Measurements from ENCODE around the gene TSBP1. TPM values are rescaled to one million over a fixed set of nuclear protein-coding genes. Genes with fewer than 3 reads are reported as not detected.

TSBP1 gene
- total and polyA plus RNA-seq, 2 of the 8 experiments (the other 6 are each of a cell fraction or from before 2014, with no cell fraction given) = not detected

DNA sequence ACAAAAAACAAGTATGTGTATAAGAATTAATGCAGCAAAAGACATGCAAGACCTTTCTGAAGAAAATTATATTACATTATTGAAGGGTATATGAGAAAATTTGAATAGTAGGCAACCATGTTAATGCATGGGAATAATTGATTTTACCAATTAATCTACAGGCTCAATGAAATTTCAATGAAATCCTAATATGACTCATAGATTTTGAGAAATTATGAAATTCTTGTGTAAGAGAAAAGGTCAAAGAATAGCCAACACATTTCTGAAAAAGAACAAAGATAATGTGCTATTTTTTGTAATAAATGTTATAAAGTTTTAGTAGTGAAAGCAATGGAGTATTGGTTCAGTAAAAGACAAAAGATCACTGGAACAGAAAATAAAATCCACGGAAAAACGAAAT, 18.4 kb downstream of the TSBP1 start:
- Histone ChIP-seq H3K4ac (replicated peaks; ENCODE audit: insufficient read length, low read depth, low read length) (no peak overlapping the region), H2BK5ac (ENCODE audit: low read depth, low read length) (no peak overlapping the region), H3K56ac (replicated peaks; ENCODE audit: insufficient read length, low read depth, low read length) (no peak overlapping the region), H3K79me1 (ENCODE audit: low read depth, low read length) (no peaks in the 10 kb centered on the region), H3K4me1 (replicated peaks in 1 of 4; ENCODE audit: control insufficient read depth in 3 of 4, insufficient read depth in 4 of 4, low read length in 3 of 4) (no peaks in the 10 kb centered on the region), H3K27ac (ENCODE audit: low read depth, low read length) (no peak overlapping the region), H4K91ac (replicated peaks; ENCODE audit: insufficient read length, low read length) (no peak overlapping the region), H2BK20ac (ENCODE audit: low read length) (no peak overlapping the region), H2BK120ac (replicated peaks; ENCODE audit: low read depth, low read length) (no peak overlapping the region), H3K23me2 (ENCODE audit: low read depth, low read length) (no peaks in the 10 kb centered on the region), H4K20me1 (replicated peaks in 1 of 2; ENCODE audit: control insufficient read depth in 1 of 2, insufficient read depth in 2 of 2, low read length in 2 of 2) (no peaks in the 10 kb centered on the region), H2BK15ac (ENCODE audit: low read length) (no peak overlapping the region), H3K14ac (ENCODE audit: insufficient read length) (no peak overlapping the region), H3K36me3 (ENCODE audit: control insufficient read depth in 2 of 4, insufficient read depth in 4 of 4, low read length in 3 of 4) (no peaks in the 10 kb centered on the region), H2AK5ac (ENCODE audit: low read depth, low read length) (no peak overlapping the region), H3K27me3 (replicated peaks in 1 of 4; ENCODE audit: control insufficient read depth in 3 of 4, extremely low read depth in 1 of 4, insufficient read depth in 3 of 4, low read length in 3 of 4) (no peaks in the 10 kb centered on the region), H3K18ac (ENCODE audit: extremely low read depth, low read length) (no peak overlapping the region), H4K8ac (ENCODE audit: extremely low read depth, insufficient read depth, low read length) (no peak overlapping the region), H3K23ac (ENCODE audit: insufficient read length) (no peak overlapping the region), H3K9ac (replicated peaks in 1 of 4; ENCODE audit: extremely low read depth in 1 of 4, low read depth in 3 of 4, low read length in 3 of 4) (no peak overlapping the region), H3K79me2 (ENCODE audit: control insufficient read depth in 1 of 2, insufficient read depth in 2 of 2, low read length in 2 of 2) (no peaks in the 10 kb centered on the region), H2AFZ (ENCODE audit: low read length) (no peak overlapping the region), H2BK12ac (ENCODE audit: low read depth, low read length) (no peak overlapping the region), H4K5ac (ENCODE audit: insufficient read length, low read depth, low read length) (no peak overlapping the region), H3K4me3 (ENCODE audit: extremely low read depth in 1 of 4, insufficient read depth in 2 of 4, low read depth in 3 of 4, low read length in 4 of 4) (no peak overlapping the region), H3K9me3 (ENCODE audit: insufficient read depth in 2 of 2, low read depth in 1 of 2, low read length in 1 of 2) (no peaks in the 10 kb centered on the region), H3K4me2 (ENCODE audit: insufficient read depth in 1 of 2, low read depth in 2 of 2, low read length in 2 of 2) (no peak overlapping the region)
- ChIA-PET POLR2A (ENCODE audit: partially characterized antibody) (no interaction called here), CTCF (ENCODE audit: partially characterized antibody) (interaction anchor here (0.6 kb wide), 1 partner anchor 1233 kb away, joined by 3 read pairs; no protein-coding TSS in a partner anchor)
- no peak for FAIRE-seq
- TF ChIP-seq ASH2L (IDR thresholded peaks at IDR 0.05; ENCODE audit: low read length) (no peak), CBX5 (IDR thresholded peaks at IDR 0.05; ENCODE audit: low read depth, low read length) (no peak), RNF2 (IDR thresholded peaks at IDR 0.05; ENCODE audit: borderline replicate concordance, low read depth, low read length, missing control alignments, poor library complexity, severe bottlenecking) (no peak), JUN (IDR thresholded peaks at IDR 0.05; ENCODE audit: low read depth, low read length) (no peak), CBX8 (IDR thresholded peaks at IDR 0.05; ENCODE audit: borderline replicate concordance, low read depth, low read length) (no peak), RBBP5 (IDR thresholded peaks at IDR 0.05; ENCODE audit: borderline replicate concordance, low read depth, low read length) (no peak)
- TF ChIP-seq, protein P1, sequence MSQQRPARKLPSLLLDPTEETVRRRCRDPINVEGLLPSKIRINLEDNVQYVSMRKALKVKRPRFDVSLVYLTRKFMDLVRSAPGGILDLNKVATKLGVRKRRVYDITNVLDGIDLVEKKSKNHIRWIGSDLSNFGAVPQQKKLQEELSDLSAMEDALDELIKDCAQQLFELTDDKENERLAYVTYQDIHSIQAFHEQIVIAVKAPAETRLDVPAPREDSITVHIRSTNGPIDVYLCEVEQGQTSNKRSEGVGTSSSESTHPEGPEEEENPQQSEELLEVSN (IDR thresholded peaks at IDR 0.05) = no peak
- DNase-seq (ENCODE audit: low read depth in 1 of 2, low spot score in 2 of 2) = no peak
- 85% methylated on average over 2 of the region's 2 CpGs; no CpG with 5 or more reads in 1 of the 2 experiments for WGBS, 2 experiments (ENCODE audit: extremely low coverage in 1 of 2, insufficient coverage in 1 of 2, insufficient read length in 1 of 2, insufficient replicate concordance in 2 of 2, low coverage in 1 of 2, low lambda C conversion rate in 2 of 2, missing lambda C conversion rate in 1 of 2)
